Inflammatory macrophage (primary cell): Measurements from ENCODE around the gene RFTN1.

ENCODE experiments used
- DNase-seq, 2 donors: peaks; one replicate each; pipeline ENCODE4 v3.0.0-alpha.2; 2020 to 2022

The RFTN1 gene

DNA sequence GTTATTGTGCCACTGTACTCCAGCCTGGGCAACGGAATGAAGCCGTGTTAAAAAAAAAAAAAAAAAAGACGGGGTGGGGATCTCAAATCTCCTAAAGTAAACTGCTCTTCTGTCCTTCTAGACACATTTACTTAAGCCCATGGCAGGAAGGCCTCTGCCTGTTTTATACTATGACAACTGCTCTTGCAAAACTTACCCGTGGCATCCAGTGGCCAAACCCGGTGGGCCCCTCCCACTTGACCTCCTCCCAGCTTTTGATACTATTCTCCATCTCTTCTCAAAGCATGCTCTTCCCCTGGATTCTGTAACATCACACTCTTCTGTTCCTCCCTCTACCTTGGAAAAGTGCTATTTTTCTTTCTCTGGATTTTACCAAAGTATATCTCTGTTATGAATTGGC, 112.2 kb downstream of the RFTN1 start:
- DNase-seq, result no peak

DNA sequence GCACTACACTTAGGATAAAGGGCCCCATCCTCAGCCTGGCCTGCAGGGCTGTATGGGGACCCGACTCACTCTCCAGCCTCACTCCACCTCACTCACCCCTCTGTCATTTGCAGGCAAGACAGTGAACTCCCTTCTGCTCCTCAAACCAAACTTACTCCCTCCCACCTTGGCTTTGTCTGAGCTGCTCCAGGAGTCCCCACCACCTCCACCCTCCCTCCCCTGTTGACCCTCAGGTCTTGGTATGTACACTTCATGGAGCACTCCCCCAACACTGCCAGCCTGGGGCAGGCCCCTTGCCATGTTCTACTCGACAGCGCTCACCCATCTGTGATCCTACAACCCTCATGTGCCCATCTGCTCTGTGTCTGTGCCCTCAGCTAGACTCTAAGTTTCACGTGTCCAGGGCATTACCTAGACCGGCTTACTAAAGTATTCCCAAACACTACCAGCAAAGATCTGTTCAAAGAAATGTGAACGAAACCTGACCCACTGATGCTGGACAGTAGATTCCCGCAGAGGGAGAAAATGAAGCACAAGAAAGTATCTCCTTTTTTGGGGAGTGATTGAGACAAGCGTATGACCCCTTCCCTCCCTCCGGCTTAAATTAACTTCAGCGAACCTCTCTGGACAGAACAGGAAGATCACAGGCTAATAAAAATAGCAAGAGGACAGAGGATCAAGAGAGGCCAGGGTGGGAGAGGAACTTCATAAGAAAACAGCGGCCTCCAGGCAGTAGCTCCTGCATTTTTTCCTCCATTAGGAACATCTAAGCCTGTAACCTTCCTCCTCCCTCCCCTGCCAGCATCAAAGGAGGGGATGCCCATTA, 113.2 kb downstream of the RFTN1 start:
- no peak for DNase-seq

DNA sequence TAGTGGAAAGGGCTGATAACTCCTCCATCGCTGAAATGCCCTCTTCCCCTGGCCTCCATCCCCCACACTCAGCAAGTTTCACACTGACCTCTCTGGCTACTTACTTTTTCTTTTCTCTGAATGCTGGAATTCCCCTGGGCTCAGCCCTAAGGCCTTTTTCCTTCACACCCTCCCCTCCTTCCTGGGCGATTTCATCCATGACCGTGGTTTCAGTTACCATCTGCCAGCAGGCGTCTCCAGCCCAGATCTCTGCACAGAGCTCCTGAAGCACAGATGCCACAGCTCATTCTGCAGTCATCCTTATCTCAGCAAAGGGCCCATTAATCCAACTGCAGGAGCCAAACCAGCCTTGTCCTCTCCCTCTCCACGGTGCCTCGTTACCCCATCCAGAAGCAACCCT, 114.0 kb downstream of the RFTN1 start:
- no peak for DNase-seq

DNA sequence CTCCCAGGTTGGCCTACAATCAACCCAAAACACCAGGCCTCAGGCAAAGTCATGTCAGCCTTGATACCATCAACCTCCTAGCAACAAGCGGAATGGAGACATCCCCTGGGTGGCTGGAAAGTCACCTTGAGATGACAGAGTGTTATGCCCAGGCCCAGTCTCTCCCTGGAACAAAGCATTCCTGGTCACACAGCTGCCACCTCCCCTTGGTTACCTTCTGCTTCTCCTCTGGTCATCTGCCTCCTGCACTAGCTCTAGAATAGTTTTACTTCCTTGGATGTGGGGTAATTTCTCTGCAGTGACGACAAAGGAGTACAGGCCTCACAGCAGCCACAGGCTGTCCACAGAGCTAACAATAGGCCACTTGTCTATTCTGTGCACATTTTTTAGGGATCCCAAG, 114.9 kb downstream of the RFTN1 start:
- peak in 1 of 2 donors; percentile 28 for DNase-seq

DNA sequence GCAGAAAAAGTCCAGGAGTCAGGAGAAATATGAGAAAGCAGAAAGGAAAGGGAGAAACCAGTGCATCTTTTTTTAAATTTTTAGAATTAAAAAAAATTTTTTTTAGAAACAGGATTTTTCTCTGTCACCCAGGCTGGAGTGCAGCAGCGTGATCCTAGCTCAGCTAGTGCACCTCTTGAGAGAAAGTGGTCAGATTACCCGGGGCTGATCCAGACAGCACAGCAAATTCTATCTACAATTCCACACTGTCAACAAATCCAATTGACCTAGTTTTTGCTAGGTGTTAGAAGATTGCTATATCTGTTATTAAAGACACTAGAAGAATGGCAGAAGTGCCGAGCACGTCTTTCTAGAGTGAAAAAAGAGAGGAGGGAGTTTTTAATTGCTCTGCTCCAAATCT, 117.3 kb downstream of the RFTN1 start:
- no peak for DNase-seq

DNA sequence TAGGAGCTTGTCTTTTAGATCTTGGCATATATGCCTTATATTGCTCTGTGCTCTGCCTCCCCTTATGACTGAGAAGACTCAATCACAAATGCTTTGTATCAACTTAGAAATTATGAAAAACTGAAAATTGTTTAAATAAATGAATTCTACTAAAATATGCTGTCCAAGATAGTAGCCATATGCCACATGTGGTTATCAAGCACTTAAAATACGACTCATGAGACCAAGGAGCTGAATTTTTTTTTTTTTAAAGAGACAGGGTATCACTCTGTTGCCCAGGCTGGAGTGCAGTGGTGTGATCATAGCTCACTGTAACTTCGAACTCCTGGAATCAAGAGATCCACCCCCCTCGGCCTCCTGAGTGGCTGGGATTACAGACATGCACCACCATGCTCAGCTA, 118.3 kb downstream of the RFTN1 start:
- DNase-seq, result no peak

DNA sequence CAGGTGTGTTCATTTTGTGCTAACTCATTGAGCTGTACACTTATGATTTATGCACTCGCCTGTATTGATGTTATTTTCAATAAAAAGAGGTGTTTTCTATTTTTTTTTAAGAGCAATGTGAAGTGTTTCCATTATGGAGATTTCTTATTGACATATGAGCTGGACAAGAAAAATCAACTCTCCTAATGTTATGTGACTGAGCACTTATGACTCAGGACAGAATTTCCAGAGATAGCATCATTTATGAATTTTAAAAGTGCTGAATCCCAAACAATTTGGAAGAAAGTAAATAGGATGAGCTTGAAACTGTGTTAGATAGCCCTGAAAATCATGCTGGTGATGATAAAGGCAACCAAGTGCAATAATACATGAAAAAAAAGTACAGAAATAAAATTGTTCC, 118.9 kb downstream of the RFTN1 start:
- DNase-seq, result no peak

DNA sequence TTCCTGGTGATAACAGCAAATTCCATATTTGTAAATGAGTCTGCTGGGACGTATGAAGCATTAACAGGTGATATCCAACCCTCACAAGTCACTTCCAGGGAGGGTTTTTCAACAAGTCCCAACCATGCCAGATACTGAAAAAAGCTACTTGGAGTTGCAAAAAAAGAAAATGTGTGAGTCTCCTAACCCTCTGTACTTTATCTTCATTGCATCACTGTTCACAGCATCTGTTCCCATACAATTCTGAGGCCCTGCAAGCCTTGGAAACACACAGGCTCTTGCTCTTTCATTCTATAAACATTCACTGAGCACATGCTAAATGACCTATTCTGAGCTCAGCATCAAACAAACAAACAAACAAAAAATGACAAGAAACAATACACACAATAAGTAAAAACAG, 120.8 kb downstream of the RFTN1 start:
- no peak for DNase-seq

DNA sequence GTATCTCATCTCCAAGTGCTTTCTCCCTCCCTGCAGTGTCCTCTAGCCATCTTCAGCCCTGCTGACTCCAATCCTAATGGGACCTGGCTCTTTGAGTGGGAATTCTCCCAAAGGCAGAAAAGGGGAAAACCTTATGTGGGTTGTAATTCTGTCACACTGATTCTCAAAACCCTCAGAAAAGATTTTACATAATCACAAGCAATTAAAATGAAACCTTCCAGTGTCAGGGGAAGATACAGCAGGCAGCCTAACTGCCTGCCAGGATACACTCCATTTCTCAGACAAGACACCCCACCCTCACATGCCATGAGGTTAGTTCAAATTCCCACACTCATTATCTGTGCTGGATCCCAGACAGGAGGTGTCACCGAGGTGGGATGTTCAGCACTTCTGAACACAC, 121.4 kb downstream of the RFTN1 start:
- DNase-seq, result no peak

DNA sequence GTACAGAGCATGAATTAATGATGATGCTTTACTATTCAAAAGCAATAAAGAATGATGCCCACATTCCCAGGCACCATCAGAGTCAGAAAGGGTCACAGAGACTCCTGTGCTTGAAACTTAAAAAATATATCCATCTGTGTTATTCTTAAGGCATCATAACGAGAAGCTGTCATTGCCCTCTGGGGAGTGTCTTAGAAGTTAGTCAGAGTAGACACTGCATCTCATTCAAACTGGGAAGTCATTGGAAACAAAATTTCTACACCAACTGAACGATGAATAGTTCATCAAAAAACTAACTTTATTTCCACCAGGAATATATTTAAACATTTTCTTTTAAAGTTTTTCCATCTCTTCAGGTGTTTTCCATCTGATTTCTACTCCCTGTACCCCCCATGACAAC, 122.9 kb downstream of the RFTN1 start:
- no peak for DNase-seq

DNA sequence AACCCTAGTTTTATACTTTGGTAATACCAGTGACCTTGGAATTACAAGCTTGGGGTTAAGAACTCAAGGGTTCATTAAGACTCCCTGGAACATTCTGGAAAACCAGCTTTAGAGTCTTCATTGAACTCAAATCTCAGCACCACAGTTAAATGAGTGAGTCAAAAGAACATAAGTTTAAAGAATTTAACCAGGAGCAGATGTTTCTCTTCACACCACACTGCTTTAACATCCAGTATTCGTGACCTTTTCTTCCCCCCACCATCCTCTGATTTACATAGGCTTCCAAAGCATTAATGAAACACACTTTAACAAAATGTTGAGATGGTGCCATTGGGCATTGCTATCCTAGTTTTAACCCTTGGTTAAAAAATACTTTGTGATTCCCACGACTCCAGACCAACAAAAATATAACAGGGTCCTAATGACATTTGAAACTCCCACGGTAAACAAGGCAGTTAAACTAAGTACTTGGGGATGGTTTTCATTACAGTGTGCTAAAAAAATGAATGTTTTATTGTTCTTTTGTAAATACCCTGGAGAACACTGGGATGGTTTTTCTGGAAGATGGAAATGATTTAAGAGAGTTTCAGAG, 124.6 kb downstream of the RFTN1 start:
- DNase-seq, result no peak

DNA sequence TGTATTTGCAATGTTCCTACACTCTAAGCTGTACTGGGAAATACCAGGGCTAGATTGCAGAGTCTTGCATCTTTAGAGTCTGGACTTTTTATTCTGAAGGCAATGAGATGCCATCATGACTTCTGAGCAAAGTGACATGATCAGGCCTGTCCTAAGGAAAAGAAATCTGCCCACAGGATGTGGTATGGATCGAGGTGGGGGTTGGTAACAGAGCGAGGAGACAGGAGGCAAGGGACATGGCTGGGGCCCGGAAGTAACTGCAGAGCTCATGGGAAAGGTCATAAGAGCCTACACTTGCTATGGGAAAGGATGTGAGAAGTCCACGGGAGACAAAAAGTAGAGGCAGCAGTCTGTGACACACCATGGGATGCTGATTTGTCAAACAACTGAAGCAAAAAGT, 126.9 kb downstream of the RFTN1 start:
- no peak for DNase-seq

DNA sequence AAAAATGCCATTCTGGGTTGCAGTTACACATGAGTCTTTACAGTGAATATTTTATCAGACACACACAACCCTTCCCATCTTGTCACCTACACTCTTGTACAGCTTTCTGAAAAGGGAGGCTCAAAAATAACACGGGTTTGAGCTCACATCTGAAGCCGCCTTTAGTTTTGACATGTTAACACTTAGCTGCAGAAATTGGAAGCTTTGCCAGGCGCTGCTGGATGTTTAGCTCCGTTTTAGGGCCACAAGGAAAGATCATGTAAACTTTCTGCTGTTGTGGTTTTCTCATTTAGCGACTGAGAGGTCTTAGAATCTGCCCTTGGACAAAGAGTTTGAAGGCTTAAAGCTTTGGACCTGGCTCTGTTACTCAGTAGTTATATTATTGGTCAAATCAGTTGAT, 128.3 kb downstream of the RFTN1 start:
- DNase-seq, result no peak

DNA sequence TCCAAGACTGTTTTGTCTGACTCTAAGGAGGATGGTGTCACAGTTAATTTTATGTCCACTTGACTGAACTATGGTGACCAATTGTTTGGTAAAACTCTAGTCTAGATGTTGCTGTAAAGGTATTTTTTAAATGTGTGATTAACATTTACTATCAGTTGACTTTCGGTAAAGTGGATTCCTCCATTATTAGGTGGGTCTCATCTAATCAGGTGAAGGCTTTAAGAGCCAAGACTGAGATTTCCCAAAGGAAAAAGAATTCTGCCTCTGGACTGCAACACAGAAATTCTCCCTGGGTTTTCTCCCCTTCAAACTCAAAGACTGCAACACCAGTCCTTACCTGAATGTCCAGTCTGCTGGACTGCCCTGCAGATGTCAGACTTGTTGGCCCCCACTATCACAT, 129.6 kb downstream of the RFTN1 start:
- DNase-seq, result no peak

DNA sequence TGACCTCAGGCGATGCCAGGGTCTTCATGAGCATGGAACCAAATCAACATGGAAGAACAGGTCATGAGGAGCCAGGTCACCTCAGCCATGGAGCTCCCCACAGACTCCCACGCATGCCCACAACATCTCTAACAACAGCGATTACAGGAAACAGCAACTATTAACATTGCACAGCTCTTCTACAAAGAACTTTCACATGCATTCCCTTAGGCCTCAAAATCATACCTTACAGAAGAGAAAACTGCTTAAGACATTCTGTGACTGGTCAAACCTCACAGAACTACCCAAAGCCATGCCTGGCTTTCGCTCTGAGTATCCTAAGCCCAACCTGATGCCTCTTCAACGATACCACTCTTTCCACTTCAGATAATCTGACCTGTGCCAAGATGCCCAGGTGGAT, 130.7 kb downstream of the RFTN1 start:
- DNase-seq, result peak in 1 of 2 donors; percentile 73

DNA sequence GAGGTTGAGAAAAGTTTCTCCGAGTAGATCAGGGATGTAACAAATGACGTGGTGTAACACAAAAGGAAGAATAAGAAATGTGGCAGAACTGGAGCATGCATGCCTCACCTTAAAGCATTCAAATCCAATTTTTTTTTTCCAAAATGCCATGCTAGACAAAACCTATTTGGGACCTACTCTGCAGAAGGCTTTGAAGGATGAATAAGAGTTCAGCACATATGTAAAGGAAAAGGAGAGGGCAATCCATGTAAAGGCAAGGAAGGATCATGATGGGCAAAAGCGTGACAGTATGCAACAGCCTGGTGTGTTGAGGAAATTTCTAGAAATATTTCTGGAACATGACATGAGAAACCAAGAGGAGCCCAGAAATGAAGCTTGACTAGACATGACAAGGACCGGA, 132.1 kb downstream of the RFTN1 start:
- no peak for DNase-seq

DNA sequence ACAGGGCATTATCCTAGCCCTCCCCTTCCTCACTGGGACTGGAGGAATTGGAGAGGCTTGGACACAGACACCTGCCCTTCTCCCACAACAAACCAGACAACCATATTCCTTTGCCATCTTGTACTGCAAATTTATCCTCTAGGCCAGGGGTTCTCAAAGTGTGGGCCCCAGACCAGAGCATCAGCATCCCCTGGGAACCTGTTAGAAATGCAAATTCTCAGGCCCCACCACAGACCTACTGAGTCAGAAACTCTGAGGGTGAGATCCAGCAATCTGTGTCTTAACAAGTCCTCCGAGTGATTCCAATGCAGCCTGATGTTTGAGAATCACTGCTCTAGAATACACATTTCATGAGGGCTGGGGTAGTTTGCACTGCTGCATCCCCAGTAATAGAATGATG, 133.1 kb downstream of the RFTN1 start:
- DNase-seq, result no peak

DNA sequence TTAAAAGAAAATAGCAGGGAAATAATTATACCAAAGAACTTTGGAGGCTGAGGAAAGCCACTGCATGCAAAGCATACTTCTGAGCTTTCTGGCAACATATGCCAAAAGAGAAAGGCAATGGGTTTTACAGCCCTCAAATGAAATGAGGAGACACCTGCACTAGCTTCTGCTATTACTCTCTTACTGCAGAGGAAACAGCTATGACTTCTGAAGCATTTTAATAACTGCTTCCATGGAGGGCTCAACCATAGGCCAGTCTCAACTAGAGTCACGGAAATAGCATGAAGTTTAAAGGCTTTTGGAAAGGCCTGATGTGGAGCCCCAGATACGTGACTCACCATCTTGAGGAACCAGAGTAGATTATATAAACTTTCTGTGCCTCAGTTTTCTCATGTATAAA, 133.7 kb downstream of the RFTN1 start:
- DNase-seq, result no peak

DNA sequence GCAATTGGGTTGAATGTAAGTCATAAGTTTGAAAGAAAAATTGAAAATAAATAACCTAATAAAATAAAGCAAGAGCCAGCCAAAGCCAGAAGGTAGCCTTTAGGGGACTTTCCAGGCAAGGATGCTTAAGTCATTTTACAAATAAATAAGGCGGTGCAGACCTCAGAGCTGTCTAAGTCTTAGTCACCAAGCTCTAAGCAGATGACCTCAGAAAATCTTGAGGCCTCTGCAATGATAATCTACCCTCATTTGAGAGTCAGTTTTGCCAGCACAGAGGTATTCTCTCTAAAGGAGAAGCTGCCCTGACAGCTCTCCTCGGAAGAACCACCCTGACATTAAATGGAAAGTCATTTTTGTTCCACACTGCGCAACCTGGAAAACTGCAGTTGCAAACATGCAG, 134.6 kb downstream of the RFTN1 start:
- DNase-seq, result peak in 1 of 2 donors; percentile 22

DNA sequence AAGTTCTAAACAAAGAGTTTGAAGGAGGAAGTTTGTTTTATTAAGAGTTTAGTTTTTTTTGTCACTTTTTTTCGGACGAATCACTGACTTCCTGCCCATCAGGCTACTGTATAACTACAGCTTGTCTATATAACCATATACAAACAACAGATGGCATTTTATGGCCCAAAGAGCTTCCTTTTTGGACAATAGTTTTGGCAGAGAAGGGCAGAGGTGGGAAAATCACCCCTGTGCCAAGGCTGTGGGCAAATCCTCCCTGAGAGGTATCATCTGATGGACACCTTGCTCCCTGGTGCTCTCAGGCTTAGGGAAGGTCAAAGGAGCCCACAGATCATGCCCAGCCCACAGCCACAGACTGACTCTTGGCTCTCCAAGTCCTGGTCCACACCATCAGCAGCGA, 135.1 kb downstream of the RFTN1 start:
- no peak for DNase-seq

DNA sequence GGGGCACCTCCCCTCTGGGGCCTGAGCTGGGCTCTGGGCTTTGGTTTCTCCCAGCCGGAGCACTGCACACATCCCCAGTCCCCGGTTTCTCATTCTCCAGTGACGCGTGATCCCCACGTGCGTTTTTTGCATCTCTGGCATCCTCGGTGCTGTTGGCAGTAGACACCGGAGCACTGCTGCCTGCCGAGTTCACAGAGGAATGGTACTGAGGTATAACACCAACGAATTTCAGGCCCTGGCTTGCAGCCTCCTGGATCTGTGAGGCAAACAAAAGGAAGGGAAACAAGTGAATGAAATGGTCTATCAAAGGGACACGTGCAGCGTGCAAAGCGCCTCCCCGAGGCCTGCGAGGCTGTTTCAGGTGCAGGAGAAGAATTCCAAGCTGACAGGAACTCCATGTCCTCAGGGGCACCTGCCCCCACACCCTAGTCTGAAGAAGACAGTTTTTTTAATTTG, 135.6 kb downstream of the RFTN1 start:
- no peak for DNase-seq

DNA sequence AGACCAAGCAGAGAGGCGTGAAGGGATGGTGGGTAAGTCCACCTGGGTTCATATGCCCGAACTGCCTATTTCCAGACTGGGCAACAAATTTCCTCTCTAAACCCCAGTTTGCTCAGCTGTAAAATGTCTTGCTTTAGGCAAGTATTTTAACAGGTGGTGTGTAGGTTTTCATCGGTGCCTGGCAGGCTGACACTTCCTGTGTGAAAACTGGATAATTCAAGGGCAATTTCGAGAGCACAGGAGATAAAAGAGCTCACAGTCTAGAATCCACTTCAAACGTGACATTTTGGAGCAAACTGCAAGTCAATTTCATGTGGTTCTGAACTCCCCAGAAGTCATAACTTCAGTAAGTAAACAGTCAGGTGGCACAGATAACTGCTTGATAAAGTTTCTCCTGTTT, 136.3 kb downstream of the RFTN1 start:
- DNase-seq, result no peak

DNA sequence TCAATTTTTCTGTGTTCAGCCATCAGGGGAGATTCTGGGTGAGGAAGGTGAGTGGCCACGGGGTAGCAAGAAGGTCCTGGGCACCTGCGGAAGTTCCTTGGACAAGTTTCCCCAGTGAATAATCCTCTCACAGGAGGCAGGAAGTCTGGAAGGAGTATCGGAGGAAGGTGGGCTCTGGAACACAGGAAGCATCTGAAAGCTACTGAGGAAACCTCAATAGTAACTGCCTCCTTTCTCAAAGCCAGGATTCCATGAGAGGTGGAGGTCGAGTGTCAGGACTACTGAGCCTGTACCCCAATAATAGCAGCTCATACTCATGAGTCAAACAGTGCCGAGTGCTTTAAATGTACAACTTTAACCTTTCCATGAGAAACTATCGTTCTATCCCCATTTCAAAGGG, 137.6 kb downstream of the RFTN1 start:
- DNase-seq, result no peak

DNA sequence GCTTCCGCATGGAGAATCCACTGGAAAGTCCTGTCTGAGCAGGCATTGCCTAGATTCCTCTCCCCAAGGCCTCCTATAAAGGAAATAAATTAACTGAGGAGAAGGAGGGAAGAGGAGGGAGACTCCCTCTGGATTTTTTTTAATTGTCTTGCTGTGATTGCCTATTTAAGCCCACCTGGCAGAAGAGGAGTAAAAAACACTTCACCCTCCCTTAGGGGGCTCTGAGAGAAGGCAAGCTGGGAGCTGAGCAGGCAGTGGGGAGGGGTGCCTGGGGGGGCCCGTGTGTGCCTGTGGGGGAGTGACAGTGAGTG, 138.6 kb downstream of the RFTN1 start:
- DNase-seq, result no peak
